Gastroesophageal sphincter (tissue), 4 donors: Measurements from ENCODE around the gene RPS18. TPM values are rescaled to one million over a fixed set of nuclear protein-coding genes. Genes with fewer than 3 reads are reported as not detected.
"Not testable (repeated sequence)": the region's sequence is repeated elsewhere in the genome, so short reads cannot be mapped to it uniquely, and the experiment has no call there.

ENCODE experiments used
- ATAC-seq: fragments of 150-250 bp; one replicate; pipeline ENCODE4 v1.9.1; 2016; ENCODE audit warnings: mild to moderate bottlenecking, moderate library complexity
- H3K27ac ChIP-seq, 4 donors: fragments of 200-600 bp; sonication (generic) in 3 of 4; 1 replicate in 3 of 4; 2 replicates in 1 of 4; pipeline ENCODE4 v1.5.1; 2016 to 2019
- H3K27me3 ChIP-seq: fragments of 200-600 bp; sonication (generic); one replicate; pipeline ENCODE4 v1.5.1; 2019
- H3K36me3 ChIP-seq, 2 donors: fragments of 200-600 bp; sonication (generic); one replicate each; pipeline ENCODE4 v1.5.1; 2019; ENCODE audit warnings: control low read depth in 1 of 2
- H3K4me1 ChIP-seq, 3 donors: fragments of 200-600 bp; sonication (generic); 1 replicate in 2 of 3; 2 replicates in 1 of 3; pipeline ENCODE4 v1.5.1; 2016 to 2019; ENCODE audit warnings: control low read depth in 2 of 3
- H3K4me3 ChIP-seq, 2 donors: fragments of 200-600 bp; sonication (generic); one replicate each; pipeline ENCODE4 v1.5.1; 2019; ENCODE audit warnings: mild to moderate bottlenecking in 1 of 2, moderate library complexity in 1 of 2
- H3K9me3 ChIP-seq, 3 donors: fragments of 200-600 bp; sonication (generic); one replicate each; pipeline ENCODE4 v1.5.1; 2017 to 2019; ENCODE audit warnings: control low read depth in 2 of 3
- CTCF ChIP-seq, 4 experiments: fragments of 200-600 bp in 2 of 4; fragments of 450-650 bp in 2 of 4; sonication (generic) in 1 of 4; IDR thresholded peaks; one replicate each; pipeline ENCODE4 v1.5.1; 2017 to 2019; ENCODE audit warnings: antibody characterized with exemption in 4 of 4, mild to moderate bottlenecking in 2 of 4, moderate library complexity in 2 of 4
- EP300 ChIP-seq: sonication (generic); formaldehyde crosslinking; IDR thresholded peaks from one replicate; pipeline ENCODE4 v1.6.1; 2017; ENCODE audit warnings: antibody characterized with exemption, mild to moderate bottlenecking
- POLR2A ChIP-seq, 2 donors: fragments of 450-650 bp; IDR thresholded peaks; one replicate each; pipeline ENCODE4 v1.6.1; 2017; ENCODE audit warnings: antibody characterized with exemption in 2 of 2, mild to moderate bottlenecking in 2 of 2, moderate library complexity in 1 of 2
- POLR2AphosphoS5 ChIP-seq: sonication (generic); formaldehyde crosslinking; IDR thresholded peaks from one replicate; pipeline ENCODE4 v1.6.1; 2017; ENCODE audit warnings: antibody characterized with exemption
- WGBS, 2 donors: methylation state at CpG; one replicate each; pipeline ENCODE4 v1.1.5; 2018; ENCODE audit warnings: low coverage in 1 of 2; 5-methylcytosine and 5-hydroxymethylcytosine counted together
- total RNA-seq, 4 donors: library from RNA; depleted of rRNA; stranded (reverse); fragments of >200 nt; gene quantifications; one replicate each; pipeline ENCODE4 v1.1.0, GENCODE V29; 2016

RPS18 gene
- total RNA-seq: 1,000 to 10,000 TPM; 1,175 to 3,464 (median 2,399) TPM

GRCh38 chr6:33271468-33272274 lies at the start of gene RPS18, which contains the start of gene VPS52:
Gene RPS18, plus strand, starts transcription at chr6:33272075. Its CDS starts 45 bp downstream, at chr6:33272120.
Gene VPS52, minus strand, starts transcription at chr6:33271876. Its CDS starts 201 bp downstream, at chr6:33271675.
- 0 to 2% methylated on average over 7 to 12 of the region's 48 CpGs for WGBS, 2 donors
- H3K36me3 ChIP-seq: peaks cover 0 to 60% of the 10 kb centered on the region in 2 donors
- peak within 1 kb of the TSS; percentile 89 to 95 (median 92) for H3K27ac ChIP-seq
- H3K4me1 ChIP-seq: peaks cover 5 to 64% (median 29%) of the 10 kb centered on the region in 3 donors
- H3K9me3 ChIP-seq: no peaks in the 10 kb centered on the region
- H3K27me3 ChIP-seq: no peaks in the 10 kb centered on the region
- ATAC-seq: peak; percentile 97
- H3K4me3 ChIP-seq: peak within 1 kb of the TSS; percentile 60 to 71
- no peak for TF ChIP-seq CTCF (IDR thresholded peaks at IDR 0.05)
- no peak for TF ChIP-seq EP300
- peak; percentile 99 for TF ChIP-seq POLR2AphosphoS5
- TF ChIP-seq POLR2A (IDR thresholded peaks at IDR 0.05): peak; percentile 83 to 87

- H3K36me3 ChIP-seq, ATAC-seq, H3K27ac ChIP-seq, H3K9me3 ChIP-seq, H3K4me1 ChIP-seq, H3K4me3 ChIP-seq: not testable (repeated sequence)
- peaks cover 74% of the 10 kb centered on the region for H3K27me3 ChIP-seq
- WGBS, 2 donors: 26 to 35% methylated on average over 9 to 10 of the region's 14 CpGs
Observed at GRCh38 chr6:33226503-33227120, 45.3 kb upstream of the RPS18 start.

- WGBS, 2 donors: 0 to 13% methylated on average over 1 to 6 of the region's 6 CpGs
- Histone ChIP-seq H3K27ac (no peak overlapping the region), H3K36me3 (no peaks in the 10 kb centered on the region), H3K27me3 (peaks cover 75% of the 10 kb centered on the region), H3K4me3 (no peak overlapping the region), H3K9me3 (no peaks in the 10 kb centered on the region), H3K4me1 (no peaks in the 10 kb centered on the region)
- TF ChIP-seq POLR2A (IDR thresholded peaks at IDR 0.05) (no peak), EP300 (no peak), CTCF (IDR thresholded peaks at IDR 0.05) (no peak), POLR2AphosphoS5 (no peak)
- ATAC-seq: no peak
Observed at GRCh38 chr6:33235221-33235634, 36.6 kb upstream of the RPS18 start.

- Histone ChIP-seq H3K36me3 (no peaks in the 10 kb centered on the region), H3K27ac (no peak overlapping the region), H3K27me3 (peaks cover 76% of the 10 kb centered on the region), H3K4me3 (no peak overlapping the region), H3K9me3 (no peaks in the 10 kb centered on the region), H3K4me1 (no peaks in the 10 kb centered on the region)
- ATAC-seq: no peak
- TF ChIP-seq POLR2AphosphoS5 (no peak), POLR2A (IDR thresholded peaks at IDR 0.05) (no peak), EP300 (no peak), CTCF (IDR thresholded peaks at IDR 0.05) (no peak)
Observed at GRCh38 chr6:33236328-33236727, 35.5 kb upstream of the RPS18 start.

- no peak overlapping the region for H3K27ac ChIP-seq
- no peaks in the 10 kb centered on the region for H3K36me3 ChIP-seq
- ATAC-seq: no peak
- no peak overlapping the region for H3K4me3 ChIP-seq
- WGBS, 2 donors: 76 to 92% methylated on average over 4 to 6 of the region's 6 CpGs
- TF ChIP-seq POLR2AphosphoS5 (no peak), EP300 (no peak), CTCF (IDR thresholded peaks at IDR 0.05) (no peak), POLR2A (IDR thresholded peaks at IDR 0.05) (no peak)
- H3K4me1 ChIP-seq: no peaks in the 10 kb centered on the region
- no peaks in the 10 kb centered on the region for H3K9me3 ChIP-seq
- H3K27me3 ChIP-seq: peaks cover 71% of the 10 kb centered on the region
Observed at GRCh38 chr6:33236852-33237251, 35.0 kb upstream of the RPS18 start.
